T-cell (primary cell): ENCODE results near the gene LYPD6. TPM values are rescaled to one million over a fixed set of nuclear protein-coding genes. Genes with fewer than 3 reads are reported as not detected.

Source experiments
- ATAC-seq, 4 experiments: fragments of 200-7000 bp in 3 of 4; fragments of 150-1000 bp in 1 of 4; cut with Tn5 transposase; replicated peaks in 1 of 4; 1 replicate in 3 of 4; 2 replicates in 1 of 4; pipeline ENCODE4 v1.10.0; 2021; ENCODE audit warnings: moderate library complexity in 3 of 4, mild to moderate bottlenecking in 2 of 4, moderate number of reproducible peaks in 1 of 4
- CTCF ChIA-PET, 2 donors: fragments of 300-600 bp; sonication (Branson Sonifier 250); formaldehyde crosslinking; loops; one replicate each; lab custom pipeline; 2022; ENCODE audit warnings: antibody characterized with exemption in 2 of 2; lab: Charles Lee
- POLR2A ChIA-PET, 2 donors: fragments of 300-600 bp; sonication (Branson Sonifier 250); formaldehyde crosslinking; loops; one replicate each; lab custom pipeline; 2022; ENCODE audit warnings: antibody characterized with exemption in 2 of 2; lab: Charles Lee
- DNase-seq, 35 experiments: peaks; one replicate each; pipeline versions ENCODE4 v3.0.0 to v3.0.0-alpha.2; 2013 to 2023
- H3K27ac ChIP-seq: one replicate; pipeline ENCODE4 v1.5.1; 2013; ENCODE audit warnings: low read length
- H3K27me3 ChIP-seq, 2 experiments: replicated peaks in 1 of 2; 1 replicate in 1 of 2; 2 replicates in 1 of 2; pipeline versions ENCODE4 v1.6.1 to v1.7.0; 2013; ENCODE audit warnings: low read length in 1 of 2, mixed read lengths in 1 of 2; ENCODE audit not compliant: control insufficient read depth in 2 of 2, insufficient read depth in 2 of 2; ENCODE audit errors: extremely low read depth in 1 of 2
- H3K36me3 ChIP-seq, 2 donors: 1 replicate in 1 of 2; 2 replicates in 1 of 2; pipeline versions ENCODE4 v1.6.1 to v1.7.0; 2013; ENCODE audit warnings: low read length in 1 of 2; ENCODE audit not compliant: control insufficient read depth in 2 of 2, insufficient read depth in 1 of 2; ENCODE audit errors: extremely low read depth in 1 of 2
- H3K4me1 ChIP-seq, 2 experiments: 1 replicate in 1 of 2; 2 replicates in 1 of 2; pipeline versions ENCODE4 v1.6.1 to v1.7.0; 2013; ENCODE audit warnings: low read length in 2 of 2, mixed read lengths in 1 of 2; ENCODE audit not compliant: insufficient read depth in 2 of 2, control insufficient read depth in 1 of 2; ENCODE audit errors: extremely low read depth in 1 of 2
- H3K4me3 ChIP-seq, 2 donors: 1 replicate in 1 of 2; 2 replicates in 1 of 2; pipeline versions ENCODE4 v1.5.1 to v1.7.0; 2013; ENCODE audit warnings: mild to moderate bottlenecking in 2 of 2, low read length in 1 of 2, moderate library complexity in 1 of 2; ENCODE audit not compliant: control insufficient read depth in 1 of 2; ENCODE audit errors: extremely low read depth in 1 of 2
- H3K9me3 ChIP-seq: 2 replicates; pipeline ENCODE4 v1.7.0; 2013
- H3K27ac Mint-ChIP-seq, 2 donors: one replicate each; pipeline ENCODE4 v1.8.0; 2020 to 2021; ENCODE audit warnings: mild to moderate bottlenecking in 2 of 2, mixed read lengths in 2 of 2
- H3K27me3 Mint-ChIP-seq, 2 donors: one replicate each; pipeline ENCODE4 v1.8.0; 2021 to 2022; ENCODE audit warnings: mixed read lengths in 2 of 2
- H3K36me3 Mint-ChIP-seq: one replicate; pipeline ENCODE4 v1.8.0; 2021; ENCODE audit warnings: mixed read lengths
- H3K4me1 Mint-ChIP-seq, 3 donors: one replicate each; pipeline ENCODE4 v1.8.0; 2020 to 2022; ENCODE audit warnings: mixed read lengths in 3 of 3, mild to moderate bottlenecking in 1 of 3
- H3K4me3 Mint-ChIP-seq, 3 donors: one replicate each; pipeline ENCODE4 v1.8.0; 2020 to 2022; ENCODE audit warnings: mild to moderate bottlenecking in 3 of 3, mixed read lengths in 3 of 3, moderate library complexity in 3 of 3
- H3K9me3 Mint-ChIP-seq, 3 donors: one replicate each; pipeline ENCODE4 v1.8.0; 2020 to 2022; ENCODE audit warnings: mixed read lengths in 3 of 3
- WGBS: methylation state at CpG from one replicate; pipeline ENCODE4 v1.1.5; 2013; ENCODE audit warnings: missing lambda C conversion rate; ENCODE audit not compliant: insufficient coverage; 5-methylcytosine and 5-hydroxymethylcytosine counted together
- total RNA-seq, 35 experiments: library from RNA in 6 of 35; stranded (reverse) in 6 of 35; fragments of 120-200 nt in 1 of 35; gene quantifications; one replicate each; pipeline versions ENCODE4 v1.2.1 to v1.2.4 and lab custom pipeline; 2013 to 2026

LYPD6 gene
- total RNA-seq, 5 donors from 2014 or later (not counting 1 experiment from before 2014, with no cell fraction given): not detected

- ATAC-seq (no peak), DNase-seq (no peak)
- Mint-ChIP-seq H3K9me3 (peaks cover 0 to 3% (median 0%) of the 10 kb centered on the region in 3 donors), H3K27me3 (peaks cover 13 to 17% of the 10 kb centered on the region in 2 donors), H3K27ac (no peak overlapping the region), H3K4me3 (no peak overlapping the region), H3K36me3 (no peaks in the 10 kb centered on the region), H3K4me1 (no peaks in the 10 kb centered on the region)
- ChIA-PET POLR2A (no interaction called here), CTCF (no interaction called here)
- H3K27me3 ChIP-seq: peaks cover 0 to 6% of the 10 kb centered on the region in 2 experiments
- no peak overlapping the region for H3K27ac ChIP-seq
- H3K4me3 ChIP-seq: no peak overlapping the region
- no peaks in the 10 kb centered on the region for H3K36me3 ChIP-seq
- H3K4me1 ChIP-seq: no peaks in the 10 kb centered on the region
- H3K9me3 ChIP-seq: no peaks in the 10 kb centered on the region
- 53% methylated on average over 36 of the region's 36 CpGs for WGBS
Measured at GRCh38 chr2:149320362-149320761, 10.0 kb upstream of the LYPD6 start.

DNA sequence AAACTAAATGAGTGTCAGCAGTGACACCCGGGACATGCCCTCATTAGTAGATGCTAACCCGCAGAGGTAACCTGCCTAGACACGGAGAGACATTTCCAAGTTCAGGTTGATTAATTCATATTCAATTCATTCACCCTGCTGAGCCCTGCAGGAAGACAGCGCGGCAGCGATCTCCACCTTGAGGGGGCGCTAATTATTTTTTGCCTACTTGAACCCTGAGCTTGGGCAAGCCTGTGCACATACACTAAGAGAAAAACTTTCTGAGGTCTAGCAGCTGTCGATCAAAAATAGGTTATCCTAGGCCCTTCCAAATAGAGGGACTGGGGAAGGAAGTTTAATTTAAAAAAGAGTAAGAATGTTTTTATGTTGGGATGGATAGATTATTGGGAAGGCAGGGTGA, 1.3 kb upstream of the LYPD6 start:
- Mint-ChIP-seq H3K9me3 (no peaks in the 10 kb centered on the region), H3K36me3 (no peaks in the 10 kb centered on the region), H3K4me3 (peak overlapping the region in 1 of 3 donors; percentile 21), H3K27me3 (peaks cover 53% of the 10 kb centered on the region in 2 donors), H3K27ac (no peak overlapping the region), H3K4me1 (peaks cover 0 to 10% (median 7%) of the 10 kb centered on the region in 3 donors)
- no peaks in the 10 kb centered on the region for H3K36me3 ChIP-seq
- H3K9me3 ChIP-seq: no peaks in the 10 kb centered on the region
- H3K4me1 ChIP-seq: no peaks in the 10 kb centered on the region
- ChIA-PET POLR2A (no interaction called here), CTCF (no interaction called here)
- no peak overlapping the region for H3K27ac ChIP-seq
- ATAC-seq (no peak), DNase-seq (no peak)
- peaks cover 21 to 31% of the 10 kb centered on the region in 2 experiments for H3K27me3 ChIP-seq
- WGBS: 20% methylated on average over 4 of the region's 8 CpGs
- H3K4me3 ChIP-seq: no peak overlapping the region

- Mint-ChIP-seq H3K4me1 (peaks cover 0 to 10% (median 7%) of the 10 kb centered on the region in 3 donors), H3K27me3 (peaks cover 54 to 56% of the 10 kb centered on the region in 2 donors), H3K4me3 (peak overlapping the region in 1 of 3 donors; percentile 21), H3K27ac (no peak overlapping the region), H3K9me3 (no peaks in the 10 kb centered on the region), H3K36me3 (no peaks in the 10 kb centered on the region)
- Histone ChIP-seq H3K27ac (no peak overlapping the region), H3K36me3 (no peaks in the 10 kb centered on the region), H3K27me3 (peaks cover 21 to 31% of the 10 kb centered on the region in 2 experiments), H3K9me3 (no peaks in the 10 kb centered on the region), H3K4me1 (no peaks in the 10 kb centered on the region), H3K4me3 (no peak overlapping the region)
- CTCF ChIA-PET: no interaction called here
- DNase-seq (no peak), ATAC-seq (no peak)
- WGBS: 8% methylated on average over 17 of the region's 32 CpGs
- POLR2A ChIA-PET: no interaction called here
Measured at GRCh38 chr2:149329489-149330126, 779 bp upstream of the LYPD6 start.

GRCh38 chr2:149331023-149331400, 625 bp downstream of the LYPD6 start:
- H3K4me3 Mint-ChIP-seq: no peak overlapping the region
- ATAC-seq (no peak), DNase-seq (no peak)
- Histone ChIP-seq H3K4me3 (no peak overlapping the region), H3K4me1 (no peaks in the 10 kb centered on the region), H3K27ac (no peak overlapping the region), H3K9me3 (no peaks in the 10 kb centered on the region), H3K36me3 (no peaks in the 10 kb centered on the region), H3K27me3 (peaks cover 21 to 31% of the 10 kb centered on the region in 2 experiments)
- no peaks in the 10 kb centered on the region for H3K9me3 Mint-ChIP-seq
- peaks cover 56 to 57% of the 10 kb centered on the region in 2 donors for H3K27me3 Mint-ChIP-seq
- ChIA-PET POLR2A (no interaction called here), CTCF (no interaction called here)
- H3K27ac Mint-ChIP-seq: no peak overlapping the region
- peaks cover 0 to 10% (median 7%) of the 10 kb centered on the region in 3 donors for H3K4me1 Mint-ChIP-seq
- WGBS: 7% methylated on average over 17 of the region's 19 CpGs
- H3K36me3 Mint-ChIP-seq: no peaks in the 10 kb centered on the region

DNA sequence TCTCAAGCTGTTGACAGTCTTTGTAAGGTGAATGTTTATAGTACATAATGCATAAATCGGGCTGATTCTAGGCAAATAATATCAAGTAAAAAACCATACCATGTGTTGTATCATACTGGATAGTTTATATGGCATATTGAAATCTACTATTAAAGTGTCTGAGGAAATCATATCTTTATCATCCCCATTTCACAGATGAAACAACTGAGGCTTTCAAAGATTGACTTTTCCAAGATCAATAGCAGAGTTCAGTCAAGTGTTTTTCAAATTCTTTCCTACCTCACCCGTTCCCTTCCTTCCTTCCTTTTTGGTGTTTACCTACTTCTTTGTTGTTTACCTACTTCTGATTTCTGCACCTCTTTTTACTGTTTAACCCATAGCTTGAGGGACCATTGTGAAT, 2.0 kb downstream of the LYPD6 start:
- Mint-ChIP-seq H3K4me3 (no peak overlapping the region), H3K27ac (no peak overlapping the region), H3K4me1 (peaks cover 0 to 10% (median 7%) of the 10 kb centered on the region in 3 donors), H3K36me3 (no peaks in the 10 kb centered on the region), H3K27me3 (peaks cover 53% of the 10 kb centered on the region in 2 donors), H3K9me3 (peaks cover 0 to under 1% (median 0%) of the 10 kb centered on the region in 3 donors)
- H3K36me3 ChIP-seq: no peaks in the 10 kb centered on the region
- H3K9me3 ChIP-seq: no peaks in the 10 kb centered on the region
- DNase-seq: no peak
- H3K4me1 ChIP-seq: no peaks in the 10 kb centered on the region
- no peak overlapping the region for H3K4me3 ChIP-seq
- no CpG with 5 or more reads among the region's 2 CpGs for WGBS
- H3K27ac ChIP-seq: no peak overlapping the region
- peaks cover 18 to 31% of the 10 kb centered on the region in 2 experiments for H3K27me3 ChIP-seq
- ATAC-seq: no peak
- ChIA-PET CTCF (no interaction called here), POLR2A (no interaction called here)

DNA sequence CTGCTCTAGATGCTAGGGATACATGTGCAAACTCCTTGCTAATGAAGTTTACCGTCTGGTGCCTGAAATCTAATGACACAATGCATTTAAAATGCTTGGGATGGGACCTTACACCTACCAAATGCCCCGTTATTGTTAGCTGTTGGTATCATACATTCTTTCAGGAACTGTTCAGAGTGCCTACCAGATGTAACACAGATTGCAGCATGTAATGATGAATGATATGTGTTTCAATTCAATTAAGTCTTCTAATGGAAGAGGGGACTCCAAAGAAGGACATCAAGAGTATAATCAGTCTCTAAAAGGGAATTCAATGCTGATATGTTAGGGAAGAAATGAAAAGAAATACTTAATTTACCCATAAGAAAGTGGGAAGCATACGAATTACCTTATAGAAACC, 3.2 kb downstream of the LYPD6 start:
- ATAC-seq (no peak), DNase-seq (no peak)
- no peak overlapping the region for H3K27ac ChIP-seq
- CTCF ChIA-PET: no interaction called here
- H3K4me1 ChIP-seq: no peaks in the 10 kb centered on the region
- no peaks in the 10 kb centered on the region for H3K36me3 Mint-ChIP-seq
- H3K9me3 Mint-ChIP-seq: peaks cover 0 to 6% (median 0%) of the 10 kb centered on the region in 3 donors
- peaks cover 43 to 44% of the 10 kb centered on the region in 2 donors for H3K27me3 Mint-ChIP-seq
- H3K4me3 ChIP-seq: no peak overlapping the region
- H3K27me3 ChIP-seq: peaks cover 18 to 22% of the 10 kb centered on the region in 2 experiments
- POLR2A ChIA-PET: no interaction called here
- no peaks in the 10 kb centered on the region for H3K9me3 ChIP-seq
- no peak overlapping the region for H3K4me3 Mint-ChIP-seq
- H3K36me3 ChIP-seq: no peaks in the 10 kb centered on the region
- H3K27ac Mint-ChIP-seq: no peak overlapping the region
- peaks cover 0 to 10% (median 7%) of the 10 kb centered on the region in 3 donors for H3K4me1 Mint-ChIP-seq
- 38% methylated on average over 1 of the region's 3 CpGs for WGBS
